ENCODE measurements around the gene AFG1L.
"Not testable (repeated sequence)": the region's sequence is repeated elsewhere in the genome, so short reads cannot be mapped to it uniquely, and the experiment has no call there.

The AFG1L gene

DNA sequence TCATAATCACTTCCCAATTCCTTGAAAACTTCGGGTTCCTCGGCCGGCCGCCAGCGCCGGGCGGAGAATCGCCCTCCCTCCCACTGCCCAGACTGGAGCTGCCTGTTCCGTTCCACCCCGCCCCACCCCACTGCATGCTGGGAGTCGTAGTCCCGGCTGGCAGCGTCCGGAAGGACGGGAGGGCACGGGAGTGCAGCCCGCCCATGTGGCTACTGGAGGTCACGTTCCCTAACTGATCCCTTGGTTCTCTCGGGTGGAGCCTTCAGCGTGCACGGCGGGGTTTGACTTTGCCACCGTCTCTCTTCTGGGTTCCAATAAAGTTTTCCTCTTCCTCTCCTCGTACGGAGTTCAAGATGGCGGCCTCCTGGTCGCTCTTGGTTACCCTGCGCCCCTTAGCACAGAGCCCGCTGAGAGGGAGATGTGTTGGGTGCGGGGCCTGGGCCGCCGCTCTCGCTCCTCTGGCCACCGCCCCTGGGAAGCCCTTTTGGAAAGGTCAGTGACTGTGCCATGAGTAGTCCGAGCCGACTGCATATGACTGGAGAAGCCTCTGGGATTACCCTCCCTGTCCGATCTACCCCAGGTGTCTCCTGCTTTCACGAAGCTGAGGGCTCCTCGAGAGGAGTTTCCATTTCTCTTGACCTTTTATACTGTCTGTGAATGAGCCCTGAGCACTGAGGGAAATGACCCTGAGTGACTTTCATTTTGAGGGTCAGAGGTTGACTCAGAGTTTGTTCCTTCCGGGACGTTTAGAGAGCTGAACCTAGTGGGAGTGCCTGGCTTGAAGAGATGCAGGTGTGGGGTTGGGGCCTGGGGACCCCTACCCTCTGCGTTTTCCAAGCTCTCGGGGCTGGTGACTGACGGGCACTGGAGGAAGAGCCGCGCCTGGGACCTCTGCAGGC, at the start of gene AFG1L:
TSS of gene AFG1L (plus strand) at position 328 of the 899 bp plus-strand sequence. CDS start at position 354, 26 bp downstream.
- DNase-seq (ENCODE audit: low read depth): peak; percentile 51

DNA sequence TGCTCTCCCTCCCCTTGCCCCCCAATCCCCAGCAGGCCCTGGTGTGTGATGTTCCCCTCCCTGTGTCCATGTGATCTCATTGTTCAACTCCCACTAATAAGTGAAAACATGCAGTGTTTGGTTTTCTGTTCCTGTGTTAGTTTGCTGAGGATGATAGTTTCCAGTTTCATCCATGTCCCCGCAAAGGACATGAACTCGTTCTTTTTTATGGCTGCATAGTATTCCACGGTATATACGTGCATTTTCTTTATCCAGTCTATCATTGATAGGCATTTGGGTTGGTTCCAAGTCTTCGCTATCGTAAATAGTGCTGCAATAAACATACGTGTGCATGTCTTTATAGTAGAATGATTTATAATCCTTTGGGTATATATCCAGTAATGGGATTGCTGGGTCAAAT, 49.8 kb upstream of the AFG1L start:
- not testable (repeated sequence) for DNase-seq (ENCODE audit: low read depth)

DNA sequence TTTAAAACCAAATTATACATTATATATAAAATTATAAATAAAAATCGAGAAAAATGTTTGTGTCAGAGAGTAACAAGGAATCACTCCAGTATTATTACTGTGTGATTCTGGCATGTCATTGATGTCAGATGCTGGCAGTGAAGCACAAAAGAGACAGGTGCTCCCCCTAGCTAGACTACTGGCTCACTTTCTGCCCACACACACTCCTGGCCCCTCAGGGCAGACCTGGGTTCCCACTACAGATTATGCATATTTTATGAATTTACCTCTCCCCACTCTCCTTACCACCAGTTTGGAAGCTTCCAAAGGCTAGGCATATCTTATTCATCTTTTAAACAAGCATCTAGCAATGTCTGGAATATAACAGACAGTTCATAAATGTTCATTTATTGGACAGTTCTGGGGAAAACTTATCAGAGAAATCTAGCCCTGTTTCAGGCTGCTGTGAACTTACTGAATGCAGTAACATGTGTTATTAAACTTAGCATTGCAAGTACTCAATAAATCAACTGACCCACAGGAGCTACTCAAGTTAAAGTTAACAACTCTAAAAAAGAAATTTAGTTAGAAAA, 46.8 kb upstream of the AFG1L start:
- DNase-seq (ENCODE audit: low read depth): no peak

DNA sequence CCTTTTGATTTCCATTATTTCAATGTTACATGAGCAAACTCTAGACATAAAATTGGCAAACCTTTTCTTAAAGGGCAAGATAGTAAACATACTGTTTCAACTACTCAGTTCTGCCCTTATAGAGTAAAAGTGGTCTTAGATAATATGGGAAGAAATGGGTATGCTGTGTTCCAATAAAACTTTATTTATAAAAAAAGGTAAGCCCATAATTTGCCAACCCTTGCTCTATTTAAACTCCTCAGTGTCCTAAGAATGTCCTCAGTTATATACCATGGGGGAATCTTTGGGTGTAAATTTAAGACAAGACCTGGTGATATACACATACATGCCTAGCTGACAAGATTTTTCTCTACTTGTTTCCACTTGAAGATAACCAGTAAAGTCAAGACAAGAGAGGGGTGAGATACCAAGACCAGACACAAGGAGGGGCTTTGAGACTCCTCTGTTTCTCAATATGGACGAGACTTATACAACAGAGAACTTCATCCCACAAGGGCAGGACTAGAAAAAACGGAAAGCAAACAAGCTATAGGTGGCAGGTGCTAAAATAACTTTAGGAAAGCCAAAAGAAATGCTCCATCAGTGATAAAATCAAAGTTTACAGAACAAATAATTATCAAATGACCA, 44.5 kb upstream of the AFG1L start:
- no peak for DNase-seq (ENCODE audit: low read depth)

DNA sequence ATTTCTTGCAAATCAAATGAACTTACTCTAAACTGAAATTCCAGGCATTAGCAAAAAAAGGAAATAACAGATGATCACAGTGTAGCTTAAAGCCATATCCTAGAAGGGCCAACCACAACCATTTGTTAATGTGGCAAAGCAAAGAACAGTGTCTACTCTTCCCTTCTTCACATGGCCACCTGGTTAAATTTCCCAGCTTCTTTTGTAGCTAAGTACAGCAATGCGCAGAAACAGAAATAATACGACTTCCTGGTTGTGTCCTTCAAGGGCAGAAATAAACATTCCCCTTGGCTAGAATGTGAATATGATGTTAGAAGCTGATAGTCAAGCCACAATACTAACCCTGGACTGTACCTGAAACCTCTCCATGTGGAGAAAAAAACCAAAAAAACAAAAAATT, 43.6 kb upstream of the AFG1L start:
- DNase-seq (ENCODE audit: low read depth): no peak

DNA sequence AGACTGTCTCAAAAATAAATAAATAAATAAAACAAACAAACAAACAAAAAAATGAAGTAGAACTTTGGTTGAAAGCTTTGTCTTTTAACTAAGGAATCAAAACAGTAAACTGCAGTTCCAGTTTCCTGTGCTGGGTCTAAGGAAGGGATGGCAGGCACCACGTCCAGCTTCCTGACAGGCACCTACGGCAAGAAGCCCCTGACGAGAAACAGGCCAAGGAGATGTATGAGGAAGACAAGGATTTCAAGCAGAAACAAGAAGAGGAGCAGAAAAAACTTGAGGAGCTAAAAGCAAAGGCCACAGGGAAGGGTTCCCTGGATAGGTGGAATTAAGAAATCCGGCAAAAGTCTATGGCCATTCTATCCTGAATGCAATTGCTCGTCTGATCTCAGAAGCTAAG, 42.8 kb upstream of the AFG1L start:
- no peak for DNase-seq (ENCODE audit: low read depth)

DNA sequence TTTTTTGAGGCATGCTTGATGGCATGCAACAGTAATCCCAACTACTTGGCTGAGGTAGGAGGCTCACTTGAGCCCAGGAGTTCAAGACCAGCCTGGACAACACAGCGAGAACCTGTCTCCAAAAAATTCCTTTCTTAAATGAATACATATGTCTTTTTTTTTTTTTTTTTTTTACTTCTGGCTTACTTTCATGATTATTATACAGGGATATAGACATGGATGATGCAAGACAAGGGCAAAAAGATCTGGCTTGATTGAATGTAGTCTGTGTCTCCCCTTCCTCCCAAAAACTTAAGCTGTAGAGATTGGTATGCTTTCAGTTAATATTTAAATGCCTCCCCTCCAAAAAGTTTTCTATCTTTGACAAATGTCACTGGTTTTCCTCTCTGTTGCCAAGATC, 41.6 kb upstream of the AFG1L start:
- no peak for DNase-seq (ENCODE audit: low read depth)

DNA sequence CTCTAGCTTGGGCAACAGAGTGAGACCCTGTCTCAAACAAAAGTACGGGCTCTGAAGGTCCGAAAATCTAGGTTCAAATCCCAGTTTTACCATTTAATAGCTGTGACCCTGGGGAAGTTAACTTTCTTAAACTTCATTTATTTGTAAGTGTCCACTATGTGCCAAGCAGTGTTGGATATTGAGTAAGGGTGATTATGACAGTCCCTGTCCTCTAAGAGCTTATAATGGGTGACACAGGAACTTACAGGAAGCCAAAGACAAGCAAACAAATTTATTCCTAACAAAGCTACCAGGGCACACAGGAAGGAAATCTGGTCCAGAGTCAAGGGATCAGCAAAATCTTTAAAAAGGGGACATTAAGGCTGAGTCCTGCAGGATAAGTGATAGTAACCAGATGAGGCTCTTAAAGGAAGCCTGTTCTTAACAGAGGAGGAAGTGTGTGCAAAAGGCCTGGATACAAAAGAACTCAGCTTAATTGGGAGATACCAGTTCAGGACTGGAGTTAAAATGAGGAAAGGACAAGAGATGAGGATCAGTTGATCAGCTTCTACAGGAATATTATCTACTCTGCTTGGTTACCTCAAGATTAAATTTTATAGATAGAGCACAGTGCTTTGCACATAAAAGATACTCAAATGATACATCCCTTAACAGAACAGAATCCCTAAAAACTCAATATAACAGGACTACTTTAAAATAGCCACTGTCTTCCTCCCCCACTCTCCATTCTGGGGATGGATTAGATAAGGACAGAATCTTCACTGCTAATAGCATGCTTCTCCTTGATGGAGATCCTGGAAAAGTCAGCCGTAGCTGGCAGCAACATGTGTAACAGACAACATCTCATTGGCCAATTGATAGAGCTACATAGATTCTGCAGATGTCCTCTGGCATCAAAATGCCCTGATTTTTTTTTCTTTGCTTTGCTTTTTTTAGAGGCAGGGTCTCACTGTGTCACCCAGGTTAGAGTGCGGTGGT, 40.1 kb upstream of the AFG1L start:
- DNase-seq (ENCODE audit: low read depth): no peak

DNA sequence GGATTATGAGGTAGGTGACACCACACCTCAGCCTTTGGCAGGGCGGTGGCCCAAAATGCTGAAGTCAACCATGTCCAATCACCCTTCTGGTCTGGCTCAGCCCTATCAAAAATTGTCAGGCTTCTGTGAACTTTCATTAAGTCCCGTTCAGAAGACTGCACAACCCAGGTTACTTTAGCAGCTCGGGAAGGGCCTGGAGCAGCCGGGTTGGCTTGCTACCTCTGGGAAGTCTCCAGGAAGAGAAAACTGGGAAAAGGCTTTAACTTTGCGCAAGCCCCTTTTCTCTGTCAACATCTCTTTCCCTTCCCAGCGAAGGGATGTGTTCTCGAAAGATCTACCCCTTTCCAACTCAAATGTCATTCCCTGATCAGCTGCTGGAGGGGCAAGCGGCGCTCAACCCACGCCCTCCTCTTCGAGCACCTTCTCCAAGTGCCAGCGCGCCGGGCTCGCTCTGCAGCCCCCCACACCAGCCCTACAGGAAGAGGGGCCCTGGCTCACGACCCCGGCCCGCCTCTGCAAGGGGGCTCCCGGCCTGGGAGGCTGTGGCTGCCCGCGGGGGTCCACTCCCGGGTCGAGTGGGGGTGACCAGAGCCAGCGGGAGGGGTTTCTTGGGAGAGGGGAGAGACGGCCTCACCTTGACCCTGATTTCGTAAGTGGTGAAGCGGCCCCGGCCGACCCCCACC, 34.6 kb upstream of the AFG1L start:
- no peak for DNase-seq (ENCODE audit: low read depth)

DNA sequence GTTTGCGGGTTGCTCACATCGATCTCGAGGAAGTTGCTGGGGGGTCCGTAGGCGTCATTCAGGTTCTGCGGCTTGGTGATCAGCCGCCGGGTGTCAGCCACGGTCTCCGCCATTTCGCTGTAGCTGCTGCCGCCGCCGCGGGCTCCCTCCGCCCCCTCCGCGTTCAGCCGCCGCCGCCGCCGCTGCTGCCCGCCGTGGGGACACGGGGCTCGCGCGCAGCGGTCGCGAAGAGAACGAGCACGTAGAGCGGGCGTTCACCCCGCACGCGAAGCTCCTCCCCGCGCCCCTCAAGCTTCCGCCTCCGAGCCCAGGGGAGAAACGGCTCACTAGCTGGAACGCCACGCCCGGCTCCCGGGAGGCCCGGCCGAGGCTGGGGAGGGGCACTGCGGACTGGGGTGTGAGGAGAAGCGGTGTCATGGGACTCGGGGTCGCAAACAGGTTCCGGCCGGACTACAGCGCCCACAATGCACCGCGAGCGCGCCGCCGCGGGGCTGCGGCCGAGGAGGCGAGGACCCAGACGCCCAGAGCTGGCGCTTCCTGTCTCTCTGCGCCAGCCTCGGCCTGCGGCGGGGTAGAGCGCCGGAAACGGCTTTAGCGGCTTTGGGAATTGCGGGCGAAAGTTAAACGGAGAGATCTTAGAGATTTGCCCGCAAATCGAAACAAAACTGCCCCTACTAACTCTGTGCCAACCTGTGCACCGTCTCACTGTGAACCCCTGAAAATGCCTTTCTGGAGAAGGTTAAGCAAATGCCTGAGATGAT, 33.9 kb upstream of the AFG1L start, which contains the start of gene SNX3:
TSS of gene SNX3 (minus strand) at position 232 of the 761 bp plus-strand sequence. CDS start at position 113, 119 bp downstream.
- DNase-seq (ENCODE audit: low read depth): peak; percentile 74

DNA sequence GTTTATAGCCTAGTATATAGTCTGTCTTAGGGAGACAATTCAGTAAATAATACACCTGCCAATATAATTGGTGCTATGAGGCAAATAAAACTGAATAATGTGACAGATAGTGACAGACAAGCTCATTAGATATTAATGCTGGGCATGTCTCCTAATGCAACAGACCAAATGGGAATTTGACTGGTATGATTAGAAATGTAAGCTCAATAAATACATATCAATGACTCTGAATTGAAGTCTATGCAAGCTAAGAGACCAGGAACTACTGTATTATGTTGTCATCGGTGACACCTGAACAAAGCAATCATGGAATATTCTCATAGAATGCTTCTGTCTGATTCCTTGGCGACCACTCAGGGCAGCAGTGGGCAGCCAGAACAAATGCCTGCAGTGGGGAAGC, 31.5 kb upstream of the AFG1L start:
- DNase-seq (ENCODE audit: low read depth): no peak

DNA sequence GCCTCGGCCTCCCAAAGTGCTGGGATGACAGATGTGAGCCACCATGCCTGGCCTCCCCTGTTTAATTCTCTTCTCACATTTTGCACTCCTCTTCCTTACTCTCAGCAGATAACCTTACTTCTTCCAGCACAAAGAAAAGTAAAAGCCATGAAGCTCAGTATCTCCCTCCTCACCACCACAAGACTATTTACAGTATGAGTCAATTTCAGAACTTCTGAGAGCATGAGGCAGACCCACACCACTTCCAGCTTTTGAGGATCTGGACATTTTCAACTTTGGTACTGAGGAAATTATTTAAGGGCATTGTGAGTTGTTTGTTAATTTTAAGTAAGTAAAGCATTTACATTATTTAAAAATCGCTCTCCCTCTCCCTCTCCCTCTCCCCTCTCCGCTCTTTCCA, 26.0 kb upstream of the AFG1L start:
- DNase-seq (ENCODE audit: low read depth): no peak

DNA sequence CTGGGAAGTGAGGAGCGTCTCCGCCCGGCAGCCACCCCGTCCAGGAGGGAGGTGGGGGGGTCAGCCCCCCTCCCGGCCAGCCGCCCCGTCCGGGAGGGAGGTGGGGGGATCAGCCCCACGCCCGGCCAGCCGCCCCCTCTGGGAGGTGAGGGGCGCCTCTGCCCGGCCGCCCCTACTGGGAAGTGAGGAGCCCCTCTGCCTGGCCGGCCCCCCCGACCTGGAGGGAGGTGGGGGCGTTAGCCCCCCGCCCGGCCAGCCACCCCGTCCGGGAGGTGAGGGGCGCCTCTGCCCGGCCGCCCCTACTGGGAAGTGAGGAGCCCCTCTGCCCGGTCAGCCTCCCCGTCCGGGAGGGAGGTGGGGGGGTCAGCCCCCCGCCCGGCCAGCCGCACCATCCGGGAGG, 24.9 kb upstream of the AFG1L start:
- DNase-seq (ENCODE audit: low read depth): not testable (repeated sequence)

DNA sequence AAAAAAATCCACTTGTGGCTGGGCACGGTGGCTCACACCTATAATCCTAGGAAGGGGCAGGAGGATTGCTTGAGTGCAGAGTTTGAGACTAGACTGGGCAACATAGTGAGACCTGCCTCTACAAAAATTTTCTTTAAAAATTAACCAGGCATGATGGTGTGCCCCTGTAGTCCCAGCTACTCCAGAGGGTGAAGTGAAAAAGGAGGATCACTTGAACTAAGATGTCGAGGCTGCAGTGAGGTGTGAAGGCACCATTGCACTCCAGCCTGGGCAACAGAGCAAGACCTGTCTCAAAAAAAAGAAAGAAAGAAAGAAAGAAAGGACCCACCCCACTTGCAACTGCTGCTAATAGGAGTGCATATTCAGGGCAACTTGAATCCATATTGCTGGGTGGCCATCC, 20.3 kb upstream of the AFG1L start:
- DNase-seq (ENCODE audit: low read depth): no peak

DNA sequence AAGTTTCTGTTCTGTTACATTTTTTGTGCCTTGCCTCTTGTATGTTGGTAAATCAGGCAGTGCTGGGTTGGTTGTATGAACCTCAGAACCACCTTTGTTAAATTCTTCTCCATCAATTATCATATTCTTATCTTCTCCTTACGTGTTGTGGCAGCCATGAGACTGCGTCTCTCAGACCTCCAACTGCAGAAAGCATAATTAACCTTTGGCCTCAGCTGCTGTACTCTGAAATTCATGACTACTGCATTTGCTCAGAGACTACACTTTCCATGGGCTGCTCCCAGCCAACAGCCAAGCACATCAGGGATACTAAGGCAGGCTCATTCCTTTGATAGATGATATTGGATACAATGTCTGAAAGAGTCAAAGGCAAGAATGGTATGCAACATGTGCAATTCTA, 18.9 kb upstream of the AFG1L start:
- no peak for DNase-seq (ENCODE audit: low read depth)

DNA sequence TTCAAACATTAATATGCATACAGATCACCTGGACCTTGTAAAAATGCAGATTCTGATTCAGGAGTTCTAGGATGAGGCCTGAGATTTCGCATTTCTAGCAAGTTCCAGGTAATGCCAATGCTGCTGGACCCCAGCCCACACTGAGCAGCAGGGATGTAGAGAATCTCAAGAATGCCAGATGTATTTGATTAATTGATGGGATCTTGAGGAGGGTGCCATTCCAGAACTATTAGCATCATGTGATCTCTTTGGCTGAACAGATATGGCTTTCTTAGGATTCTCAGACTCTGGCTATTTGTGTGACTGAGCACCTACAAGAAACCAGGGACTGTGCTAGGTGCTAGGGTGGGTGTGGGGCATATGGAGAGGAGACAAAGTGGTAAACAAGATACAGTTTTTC, 17.6 kb upstream of the AFG1L start:
- DNase-seq (ENCODE audit: low read depth): no peak

DNA sequence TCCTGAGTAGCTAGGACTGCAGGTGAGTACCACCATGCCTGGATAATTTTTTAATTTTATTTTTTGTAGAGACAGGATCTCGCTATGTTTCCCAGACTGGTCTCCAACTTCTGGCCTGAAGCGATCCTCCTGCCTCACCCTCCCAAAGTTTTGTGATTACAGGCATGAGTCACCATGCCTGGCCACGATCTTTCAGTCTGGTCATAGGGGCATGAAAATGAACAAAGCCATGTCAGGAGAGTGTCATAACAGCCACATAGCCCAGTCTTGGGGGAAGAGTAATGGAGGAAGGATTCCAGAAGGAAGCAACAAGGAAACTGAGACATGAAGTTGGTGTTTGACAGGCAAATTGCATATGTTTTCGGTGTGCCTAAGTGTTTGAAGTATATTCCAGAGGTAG, 17.0 kb upstream of the AFG1L start:
- no peak for DNase-seq (ENCODE audit: low read depth)

DNA sequence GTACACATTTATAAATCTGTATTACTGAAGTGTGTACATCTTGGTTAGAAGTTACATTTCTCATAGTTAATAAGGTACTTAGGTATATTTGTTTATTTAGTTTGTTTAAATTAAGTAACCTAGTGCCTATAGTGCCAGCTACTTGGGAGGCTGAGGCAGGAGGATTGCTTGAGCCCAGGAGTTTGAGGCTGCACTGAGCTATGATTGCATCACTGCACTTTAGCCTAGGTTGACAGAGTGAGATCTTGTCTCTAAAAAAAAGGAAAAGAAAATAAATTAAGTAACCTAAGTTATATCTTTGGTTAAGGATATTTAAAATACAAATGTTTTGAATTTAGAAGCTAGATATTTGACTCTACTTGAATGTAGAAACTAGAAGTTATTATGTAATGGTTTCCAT, 9.5 kb upstream of the AFG1L start:
- DNase-seq (ENCODE audit: low read depth): no peak

DNA sequence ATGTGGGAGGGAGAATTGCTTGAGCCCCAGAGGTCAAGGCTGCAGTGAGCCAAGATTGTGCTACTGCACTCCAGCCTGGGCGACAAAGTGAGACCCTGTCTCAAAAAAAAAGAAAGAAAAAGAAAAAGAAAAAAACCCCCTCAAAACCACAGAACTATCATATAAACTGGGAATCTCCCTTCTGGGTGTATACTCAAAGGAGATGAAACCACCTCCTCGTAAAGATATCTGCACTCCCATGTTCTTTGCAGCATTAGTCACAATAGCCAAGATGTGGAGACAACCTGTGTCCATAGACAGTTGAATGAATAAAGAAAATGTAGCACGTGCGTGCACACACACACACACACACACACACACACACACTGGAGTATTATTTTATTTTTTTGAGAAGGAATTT, 8.5 kb upstream of the AFG1L start:
- no peak for DNase-seq (ENCODE audit: low read depth)

DNA sequence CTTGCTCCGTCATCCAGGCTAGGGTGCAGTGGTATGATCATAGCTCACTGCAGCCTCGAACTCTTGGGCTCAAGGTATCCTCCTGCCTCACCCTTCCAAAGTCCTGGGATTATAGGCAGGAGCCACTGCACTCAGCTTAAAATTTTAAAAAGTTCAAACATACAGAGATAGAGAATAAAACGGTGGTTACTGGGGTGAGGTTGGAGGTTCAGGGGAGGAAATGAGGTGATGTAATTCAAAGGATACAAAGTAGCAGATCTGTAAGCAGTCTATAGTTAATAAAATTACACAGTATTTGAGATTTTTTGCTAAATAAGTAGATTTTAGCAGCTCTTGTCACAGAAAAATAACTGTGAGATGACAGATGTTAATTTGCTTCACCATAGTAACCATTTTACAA, 7.5 kb upstream of the AFG1L start:
- no peak for DNase-seq (ENCODE audit: low read depth)

DNA sequence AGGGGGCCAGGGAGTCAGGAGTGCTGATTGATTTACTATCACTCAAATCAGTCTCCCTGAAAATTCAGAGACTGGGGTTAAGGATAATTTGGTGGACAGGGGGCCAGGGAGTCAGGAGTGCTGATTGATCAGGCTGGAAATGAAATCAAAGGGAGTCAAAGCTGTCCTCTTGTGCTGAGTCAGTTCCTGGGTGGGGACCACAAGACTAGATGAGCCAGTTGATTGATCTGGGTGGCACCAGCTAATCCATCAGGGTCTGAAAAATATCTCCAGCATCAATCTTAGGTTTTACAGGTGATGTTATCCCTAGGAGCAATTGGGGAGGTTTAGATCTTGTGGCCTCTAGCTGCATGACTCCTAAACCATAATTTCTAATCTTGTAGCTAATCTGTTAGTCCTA, 6.1 kb upstream of the AFG1L start:
- DNase-seq (ENCODE audit: low read depth): no peak

All from non-pigmented ciliary epithelial cell (primary cell).